ENCODE results near the gene MELK.

The MELK gene

GRCh38 chr9:36637491-36638270 lies 65.0 kb downstream of the MELK start:
- no peak for TF ChIP-seq CTCF (IDR thresholded peaks at IDR 0.05)
- H3K36me3 ChIP-seq, result no peaks in the 10 kb centered on the region
- no peaks in the 10 kb centered on the region for H3K9me3 ChIP-seq
- no peak for DNase-seq
- H3K4me3 ChIP-seq, result no peak overlapping the region
- no peaks in the 10 kb centered on the region for H3K4me1 ChIP-seq
- intact Hi-C loops (cut with DNase I; ENCODE audit: low total_unique reads), result loop anchor here (10.0 kb wide), 1 partner anchor 1567 kb away; no protein-coding TSS in a partner anchor
- no peak overlapping the region for H3K27ac ChIP-seq
- no peaks in the 10 kb centered on the region for H3K27me3 ChIP-seq

- no peak for TF ChIP-seq CTCF (IDR thresholded peaks at IDR 0.05)
- Histone ChIP-seq H3K4me3 (no peak overlapping the region), H3K27me3 (no peaks in the 10 kb centered on the region), H3K36me3 (no peaks in the 10 kb centered on the region), H3K9me3 (no peaks in the 10 kb centered on the region), H3K27ac (no peak overlapping the region), H3K4me1 (no peaks in the 10 kb centered on the region)
- intact Hi-C loops (cut with DNase I; ENCODE audit: low total_unique reads), result no loop called here
- no peak for DNase-seq
Measured at GRCh38 chr9:36640771-36641381, 68.2 kb downstream of the MELK start.

GRCh38 chr9:36642817-36643216 lies 70.1 kb downstream of the MELK start:
- Histone ChIP-seq H3K27ac (no peak overlapping the region), H3K9me3 (no peaks in the 10 kb centered on the region), H3K4me3 (no peak overlapping the region), H3K27me3 (no peaks in the 10 kb centered on the region), H3K4me1 (no peaks in the 10 kb centered on the region), H3K36me3 (no peaks in the 10 kb centered on the region)
- intact Hi-C loops (cut with DNase I; ENCODE audit: low total_unique reads), result no loop called here
- no peak for DNase-seq
- TF ChIP-seq CTCF (IDR thresholded peaks at IDR 0.05), result no peak

GRCh38 chr9:36656842-36657241 lies 84.1 kb downstream of the MELK start:
- Histone ChIP-seq H3K27me3 (no peaks in the 10 kb centered on the region), H3K36me3 (no peaks in the 10 kb centered on the region), H3K4me3 (no peak overlapping the region), H3K4me1 (no peaks in the 10 kb centered on the region), H3K9me3 (no peaks in the 10 kb centered on the region), H3K27ac (no peak overlapping the region)
- TF ChIP-seq CTCF (IDR thresholded peaks at IDR 0.05), result no peak
- no peak for DNase-seq
- intact Hi-C loops (cut with DNase I; ENCODE audit: low total_unique reads), result no loop called here

- TF ChIP-seq CTCF (IDR thresholded peaks at IDR 0.05), result no peak
- Histone ChIP-seq H3K27ac (no peak overlapping the region), H3K4me3 (no peak overlapping the region), H3K27me3 (no peaks in the 10 kb centered on the region), H3K9me3 (no peaks in the 10 kb centered on the region), H3K36me3 (no peaks in the 10 kb centered on the region), H3K4me1 (no peaks in the 10 kb centered on the region)
- DNase-seq, result no peak
- intact Hi-C loops (cut with DNase I; ENCODE audit: low total_unique reads), result no loop called here
Measured at GRCh38 chr9:36659500-36659899, 86.8 kb downstream of the MELK start.

All from tibial artery (tissue), 4 donors.